ENCODE measurements around the gene KBTBD2.

- TF ChIP-seq CTCF (conservative IDR thresholded peaks at IDR 0.05) (no peak), ZFX (IDR thresholded peaks at IDR 0.05) (no peak)
Observed at GRCh38 chr7:32935558-32935957, 44.0 kb upstream of the KBTBD2 start.
